OCI-LY7 (cell line): ENCODE measurements around the gene DAZAP1. TPM values are rescaled to one million over a fixed set of nuclear protein-coding genes. Genes with fewer than 3 reads are reported as not detected.

Source experiments
- BruUV-seq: library from RNA; stranded (reverse); fragments of 400-500 nt; replicated peaks from 2 replicates; lab custom pipeline; 2021; lab: Mats Ljungman, UMichigan
- CTCF ChIA-PET: fragments of 300-600 bp; sonication (Branson Sonifier 250); formaldehyde crosslinking; loops from one replicate; lab custom pipeline; 2022; ENCODE audit warnings: antibody characterized with exemption; ENCODE audit not compliant: unreplicated experiment; lab: Charles Lee
- POLR2A ChIA-PET: fragments of 300-600 bp; sonication (Branson Sonifier 250); formaldehyde crosslinking; loops from one replicate; lab custom pipeline; 2022; ENCODE audit warnings: antibody characterized with exemption; lab: Charles Lee
- DNase-seq: peaks from one replicate; pipeline ENCODE4 v3.0.0-alpha.2; 2015; ENCODE audit warnings: low spot score
- H2AFZ ChIP-seq: fragments of 200-600 bp; sonication (generic), shearing (Covaris generic); 2 replicates; pipeline ENCODE4 v1.6.1; 2014; ENCODE audit warnings: mild to moderate bottlenecking, antibody characterized with exemption, low read length, moderate library complexity
- H3K27ac ChIP-seq: fragments of 200-600 bp; sonication (generic); 2 replicates; pipeline ENCODE4 v1.5.1; 2014; ENCODE audit warnings: mixed run types, low read depth, mild to moderate bottlenecking, moderate library complexity, low read length, inconsistent platforms; ENCODE audit not compliant: poor library complexity, severe bottlenecking
- H3K36me3 ChIP-seq: fragments of 200-600 bp; sonication (generic); 2 replicates; pipeline ENCODE4 v1.6.1; 2014; ENCODE audit warnings: mild to moderate bottlenecking, antibody characterized with exemption, low read length, moderate library complexity, mixed read lengths; ENCODE audit not compliant: insufficient read depth
- H3K4me1 ChIP-seq: fragments of 200-600 bp; sonication (generic); 2 replicates; pipeline ENCODE4 v1.5.1; 2014; ENCODE audit warnings: mild to moderate bottlenecking, low read length; ENCODE audit not compliant: insufficient read depth, poor library complexity, severe bottlenecking
- H3K4me2 ChIP-seq: fragments of 200-600 bp; sonication (generic); 2 replicates; pipeline ENCODE4 v1.6.1; 2014; ENCODE audit warnings: mild to moderate bottlenecking, low read length
- H3K4me3 ChIP-seq: fragments of 200-600 bp; sonication (generic); 2 replicates; pipeline ENCODE4 v1.5.1; 2014; ENCODE audit warnings: mild to moderate bottlenecking, low read depth, low read length; ENCODE audit not compliant: poor library complexity, severe bottlenecking
- H3K79me2 ChIP-seq: fragments of 200-600 bp; sonication (generic); 2 replicates; pipeline ENCODE4 v1.6.1; 2016; ENCODE audit warnings: low read depth, mild to moderate bottlenecking, low read length, moderate library complexity, mixed read lengths; ENCODE audit not compliant: insufficient read depth
- H3K9me2 ChIP-seq: fragments of 200-600 bp; sonication (generic); 2 replicates; pipeline ENCODE4 v1.6.1; 2016; ENCODE audit warnings: mild to moderate bottlenecking, low read length, mixed read lengths; ENCODE audit not compliant: insufficient read depth
- H3K9me3 ChIP-seq: fragments of 200-600 bp; sonication (generic); 2 replicates; pipeline ENCODE4 v1.6.1; 2014; ENCODE audit warnings: mild to moderate bottlenecking, mixed run types, low read length, mixed read lengths
- H4K20me1 ChIP-seq: fragments of 200-600 bp; sonication (generic); 2 replicates; pipeline ENCODE4 v1.6.1; 2014; ENCODE audit warnings: mild to moderate bottlenecking, antibody characterized with exemption, low read length, moderate library complexity, mixed read lengths; ENCODE audit not compliant: insufficient read depth
- CTCF ChIP-seq: fragments of 200-600 bp; sonication (generic); conservative IDR thresholded peaks from 2 replicates; pipeline ENCODE4 v1.5.1; 2014; ENCODE audit warnings: mild to moderate bottlenecking, antibody characterized with exemption, low read length, moderate library complexity, mixed read lengths
- EZH2phosphoT487 ChIP-seq: fragments of 200-600 bp; sonication (generic); IDR thresholded peaks from 2 replicates; pipeline ENCODE4 v1.6.1; 2018; ENCODE audit warnings: low read depth, borderline replicate concordance, mild to moderate bottlenecking, mixed run types, antibody characterized with exemption, low read length, moderate library complexity, mixed read lengths
- intact Hi-C: fragments of 100-400 bp; cut with micrococcal nuclease; formaldehyde crosslinking; loops from one replicate; pipeline ENCODE4 v1.10.0; 2022; ENCODE audit not compliant: unreplicated experiment
- total RNA-seq, 2 experiments: library from RNA; depleted of rRNA in 1 of 2; stranded (reverse); fragments of >200 nt in 1 of 2; shearing (Covaris generic) in 1 of 2; gene quantifications; 2 replicates each; pipeline ENCODE4 v1.2.3, GENCODE V29; 2014 to 2022

Gene DAZAP1
- total RNA-seq, 2 experiments from 2014 or later: 170 to 373 TPM

- no peaks in the 10 kb centered on the region for H3K4me1 ChIP-seq
- TF ChIP-seq CTCF: peak; percentile 53
- no peak for TF ChIP-seq EZH2phosphoT487
- H3K4me2 ChIP-seq: no peak overlapping the region
- no peak for DNase-seq
- no peaks in the 10 kb centered on the region for H3K9me2 ChIP-seq
- H3K79me2 ChIP-seq: peaks cover 4% of the 10 kb centered on the region; the same call in 1 of the 2 replicates
- TSS peak; percentile 22 for BruUV-seq
- ChIA-PET CTCF (no interaction called here), POLR2A (no interaction called here)
- peaks cover 9% of the 10 kb centered on the region; the same call in 1 of the 2 replicates for H4K20me1 ChIP-seq
- no peak overlapping the region for H3K4me3 ChIP-seq
- peaks cover 94% of the 10 kb centered on the region for H3K36me3 ChIP-seq
- no peak overlapping the region for H2AFZ ChIP-seq
- intact Hi-C loops: no loop called here
- H3K27ac ChIP-seq: no peak overlapping the region
- no peaks in the 10 kb centered on the region for H3K9me3 ChIP-seq
Observed at GRCh38 chr19:1422943-1423342, 15.6 kb downstream of the DAZAP1 start.

GRCh38 chr19:1423436-1424191 lies 16.2 kb downstream of the DAZAP1 start:
- TF ChIP-seq EZH2phosphoT487 (no peak), CTCF (no peak)
- CTCF ChIA-PET: no interaction called here
- DNase-seq: no peak
- no peak overlapping the region for H3K4me2 ChIP-seq
- no peak overlapping the region for H2AFZ ChIP-seq
- H3K4me1 ChIP-seq: no peaks in the 10 kb centered on the region
- H3K9me3 ChIP-seq: no peaks in the 10 kb centered on the region
- peaks cover 9% of the 10 kb centered on the region; the same call in 1 of the 2 replicates for H4K20me1 ChIP-seq
- no peak overlapping the region for H3K27ac ChIP-seq
- intact Hi-C loops: no loop called here
- no peak overlapping the region for H3K4me3 ChIP-seq
- POLR2A ChIA-PET: no interaction called here
- H3K79me2 ChIP-seq: no peaks in the 10 kb centered on the region; the same call in 1 of the 2 replicates
- BruUV-seq: no TSS peak
- peaks cover 94% of the 10 kb centered on the region for H3K36me3 ChIP-seq
- no peaks in the 10 kb centered on the region for H3K9me2 ChIP-seq
